PC-3 (cell line): Measurements from ENCODE around the gene NDUFA8. TPM values are rescaled to one million over a fixed set of nuclear protein-coding genes. Genes with fewer than 3 reads are reported as not detected.

Experiments used
- ATAC-seq: fragments of 200-7000 bp; cut with Tn5 transposase; 2 replicates; pipeline ENCODE4 v1.9.1; 2020; ENCODE audit warnings: mild to moderate bottlenecking, moderate library complexity
- BruUV-seq: library from RNA; stranded (reverse); fragments of 400-500 nt; replicated peaks from 2 replicates; lab custom pipeline; 2021; lab: Mats Ljungman, UMichigan
- CTCF ChIA-PET: fragments of 300-600 bp; sonication (Branson Sonifier 250); formaldehyde crosslinking; loops from one replicate; lab custom pipeline; 2022; ENCODE audit warnings: antibody characterized with exemption; lab: Charles Lee
- POLR2A ChIA-PET: fragments of 300-600 bp; sonication (Branson Sonifier 250); formaldehyde crosslinking; loops from one replicate; lab custom pipeline; 2022; ENCODE audit warnings: antibody characterized with exemption; ENCODE audit not compliant: unreplicated experiment; lab: Charles Lee
- DNase-seq: peaks from one replicate; pipeline ENCODE4 v3.0.0-alpha.2; 2015
- H2AFZ ChIP-seq: fragments of 300-600 bp; sonication (generic); 2 replicates; pipeline ENCODE4 v1.6.0; 2016; ENCODE audit warnings: antibody characterized with exemption, low read length
- H3F3A ChIP-seq: fragments of 300-600 bp; sonication (generic); one replicate; pipeline ENCODE4 v1.6.0; 2017; ENCODE audit warnings: antibody characterized with exemption, low read length, control low read depth, mild to moderate bottlenecking; ENCODE audit not compliant: unreplicated experiment
- H3K27ac ChIP-seq: fragments of 300-600 bp; sonication (generic); 2 replicates; pipeline ENCODE4 v1.5.1; 2016; ENCODE audit warnings: mild to moderate bottlenecking, low read length
- H3K27me3 ChIP-seq: fragments of 300-600 bp; sonication (generic); 2 replicates; pipeline ENCODE4 v1.6.1; 2016; ENCODE audit warnings: low read length, mixed read lengths
- H3K36me3 ChIP-seq: fragments of 300-600 bp; sonication (generic); 2 replicates; pipeline ENCODE4 v1.6.1; 2016; ENCODE audit warnings: low read depth, mixed run types, low read length, mixed read lengths
- H3K4me1 ChIP-seq: fragments of 300-600 bp; sonication (generic); 2 replicates; pipeline ENCODE4 v1.5.1; 2016; ENCODE audit warnings: low read length; ENCODE audit not compliant: insufficient read depth
- H3K4me2 ChIP-seq: fragments of 300-600 bp; sonication (generic); 2 replicates; pipeline ENCODE4 v1.6.0; 2016; ENCODE audit warnings: low read length
- H3K4me3 ChIP-seq: fragments of 300-600 bp; sonication (generic); 2 replicates; pipeline ENCODE4 v1.5.1; 2016; ENCODE audit warnings: mild to moderate bottlenecking, low read length, mixed read lengths
- H3K79me2 ChIP-seq: fragments of 300-600 bp; sonication (generic); 2 replicates; pipeline ENCODE4 v1.6.1; 2017; ENCODE audit warnings: low read length, mixed read lengths
- H3K9ac ChIP-seq: fragments of 300-600 bp; sonication (generic); 2 replicates; pipeline ENCODE4 v1.6.0; 2016; ENCODE audit warnings: mild to moderate bottlenecking, low read length
- H3K9me2 ChIP-seq: fragments of 300-600 bp; sonication (generic); replicated peaks from 2 replicates; pipeline ENCODE4 v1.6.1; 2016; ENCODE audit warnings: mixed run types, low read length, mixed read lengths
- H3K9me3 ChIP-seq: fragments of 300-600 bp; sonication (generic); 2 replicates; pipeline ENCODE4 v1.6.1; 2016; ENCODE audit warnings: low read length, mixed read lengths
- H4K20me1 ChIP-seq: fragments of 300-600 bp; sonication (generic); 2 replicates; pipeline ENCODE4 v1.6.1; 2016; ENCODE audit warnings: low read length, mixed read lengths
- EZH2 ChIP-seq: fragments of 300-600 bp; sonication (generic); IDR thresholded peaks from one replicate; pipeline ENCODE4 v1.6.1; 2017; ENCODE audit warnings: antibody characterized with exemption, mild to moderate bottlenecking, low read length; ENCODE audit not compliant: unreplicated experiment
- EZH2phosphoT487 ChIP-seq: fragments of 300-600 bp; sonication (generic); IDR thresholded peaks from 2 replicates; pipeline ENCODE4 v1.6.1; 2018; ENCODE audit warnings: mild to moderate bottlenecking, antibody characterized with exemption, low read length, borderline replicate concordance
- intact Hi-C: fragments of 100-400 bp; cut with micrococcal nuclease; formaldehyde crosslinking; loops from 2 replicates; pipeline ENCODE4 v1.9.0; 2023
- total RNA-seq: library from RNA; depleted of rRNA; stranded (reverse); fragments of >200 nt; gene quantifications from 2 replicates; pipeline ENCODE4 v1.2.3, GENCODE V29; 2014
- TF ChIP-seq, protein P1 (sequence below): fragments of 300-600 bp; sonication (generic); conservative IDR thresholded peaks from 2 replicates; pipeline ENCODE4 v1.5.1; 2017; ENCODE audit warnings: antibody characterized with exemption, low read depth, mild to moderate bottlenecking, low read length

NDUFA8 gene
- total RNA-seq, 1 experiment from 2014 or later, result 67.5 TPM

DNA sequence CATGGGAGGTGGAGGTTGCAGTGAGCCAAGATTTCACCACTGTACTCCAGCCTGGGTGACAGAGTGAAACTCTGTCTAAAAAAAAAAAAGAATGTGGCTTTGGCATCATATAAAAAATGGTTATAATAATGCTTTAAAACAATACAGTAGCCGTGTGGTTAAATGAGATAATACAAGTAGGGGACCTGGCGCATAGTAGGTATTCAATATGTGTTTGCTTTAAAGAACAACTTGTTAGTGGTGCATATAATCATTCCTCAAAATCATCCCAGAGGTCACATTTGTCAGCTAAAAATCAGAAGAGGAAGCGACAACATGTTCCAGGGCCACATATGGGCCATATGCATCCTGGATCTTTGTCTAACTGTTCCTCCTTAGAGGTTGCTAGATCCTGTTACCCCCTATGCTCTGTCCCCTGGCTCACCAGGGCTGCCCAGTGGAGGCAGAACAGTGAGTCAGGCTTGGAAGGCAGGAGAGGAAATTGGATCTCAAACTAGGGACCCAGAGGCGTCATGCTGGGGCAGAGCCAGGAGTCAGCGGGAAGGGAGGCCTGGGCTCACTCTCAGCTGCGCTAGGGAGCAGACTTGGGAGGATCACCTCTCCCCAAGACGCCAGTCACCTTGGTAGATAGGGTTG, 41.5 kb upstream of the NDUFA8 start:
- Histone ChIP-seq H3F3A (no peaks in the 10 kb centered on the region), H3K9ac (no peak overlapping the region), H3K79me2 (no peaks in the 10 kb centered on the region), H4K20me1 (no peaks in the 10 kb centered on the region), H3K27me3 (no peaks in the 10 kb centered on the region), H2AFZ (no peak overlapping the region), H3K9me2 (no peaks in the 10 kb centered on the region), H3K9me3 (no peaks in the 10 kb centered on the region), H3K4me3 (no peak overlapping the region), H3K36me3 (no peaks in the 10 kb centered on the region), H3K4me2 (no peak overlapping the region), H3K27ac (no peak overlapping the region), H3K4me1 (no peaks in the 10 kb centered on the region)
- no TSS peak for BruUV-seq
- TF ChIP-seq EZH2phosphoT487 (no peak), EZH2 (no peak)
- TF ChIP-seq, protein P1, sequence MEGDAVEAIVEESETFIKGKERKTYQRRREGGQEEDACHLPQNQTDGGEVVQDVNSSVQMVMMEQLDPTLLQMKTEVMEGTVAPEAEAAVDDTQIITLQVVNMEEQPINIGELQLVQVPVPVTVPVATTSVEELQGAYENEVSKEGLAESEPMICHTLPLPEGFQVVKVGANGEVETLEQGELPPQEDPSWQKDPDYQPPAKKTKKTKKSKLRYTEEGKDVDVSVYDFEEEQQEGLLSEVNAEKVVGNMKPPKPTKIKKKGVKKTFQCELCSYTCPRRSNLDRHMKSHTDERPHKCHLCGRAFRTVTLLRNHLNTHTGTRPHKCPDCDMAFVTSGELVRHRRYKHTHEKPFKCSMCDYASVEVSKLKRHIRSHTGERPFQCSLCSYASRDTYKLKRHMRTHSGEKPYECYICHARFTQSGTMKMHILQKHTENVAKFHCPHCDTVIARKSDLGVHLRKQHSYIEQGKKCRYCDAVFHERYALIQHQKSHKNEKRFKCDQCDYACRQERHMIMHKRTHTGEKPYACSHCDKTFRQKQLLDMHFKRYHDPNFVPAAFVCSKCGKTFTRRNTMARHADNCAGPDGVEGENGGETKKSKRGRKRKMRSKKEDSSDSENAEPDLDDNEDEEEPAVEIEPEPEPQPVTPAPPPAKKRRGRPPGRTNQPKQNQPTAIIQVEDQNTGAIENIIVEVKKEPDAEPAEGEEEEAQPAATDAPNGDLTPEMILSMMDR, result no peak
- DNase-seq (no peak), ATAC-seq (0 out of 2 replicates have a peak, but pooled peaks have one; percentile 22)
- intact Hi-C loops, result no loop called here
- ChIA-PET POLR2A (no interaction called here), CTCF (no interaction called here)

GRCh38 chr9:122197882-122198281, 38.3 kb upstream of the NDUFA8 start:
- no TSS peak for BruUV-seq

DNA sequence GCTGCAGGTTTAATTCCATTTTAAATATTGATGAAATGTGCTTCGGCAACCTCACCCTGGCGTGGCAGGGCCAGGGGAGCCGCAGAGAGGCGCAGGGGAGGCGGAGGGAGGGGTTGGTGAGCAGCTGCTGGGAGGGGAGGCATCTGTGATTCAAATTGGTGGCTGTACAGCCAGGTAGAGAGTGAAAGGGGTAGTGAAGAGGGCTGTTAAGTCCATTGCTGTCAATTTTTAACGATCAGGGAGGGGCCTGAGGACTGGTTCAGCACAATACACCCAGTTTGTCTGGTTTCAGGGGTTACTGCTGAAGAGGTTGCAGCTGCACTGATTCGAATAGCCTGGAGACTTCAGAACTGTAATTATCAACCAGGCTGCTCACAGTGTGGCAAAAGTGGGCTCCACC, 37.8 kb upstream of the NDUFA8 start:
- no TSS peak for BruUV-seq
- H3K4me1 ChIP-seq, result no peaks in the 10 kb centered on the region
- H3K9me2 ChIP-seq, result no peaks in the 10 kb centered on the region
- H3K9ac ChIP-seq, result no peak overlapping the region
- ATAC-seq, result no peak
- intact Hi-C loops, result no loop called here
- no peak for DNase-seq
- H3K27me3 ChIP-seq, result no peaks in the 10 kb centered on the region
- H3F3A ChIP-seq, result no peaks in the 10 kb centered on the region
- H4K20me1 ChIP-seq, result no peaks in the 10 kb centered on the region
- no peak for TF ChIP-seq EZH2
- TF ChIP-seq, protein P1, result no peak
- TF ChIP-seq EZH2phosphoT487, result no peak
- H3K4me2 ChIP-seq, result no peak overlapping the region
- no peaks in the 10 kb centered on the region for H3K79me2 ChIP-seq
- CTCF ChIA-PET, result no interaction called here
- POLR2A ChIA-PET, result no interaction called here
- no peak overlapping the region for H3K27ac ChIP-seq
- H3K36me3 ChIP-seq, result no peaks in the 10 kb centered on the region
- H2AFZ ChIP-seq, result no peak overlapping the region
- H3K4me3 ChIP-seq, result no peak overlapping the region
- no peaks in the 10 kb centered on the region for H3K9me3 ChIP-seq

More at GRCh38 chr9:122197882-122198281, 38.3 kb upstream of the NDUFA8 start:
- no peak overlapping the region for H3K4me2 ChIP-seq
- no peaks in the 10 kb centered on the region for H3K9me2 ChIP-seq
- no peak overlapping the region for H3K4me3 ChIP-seq
- H3K27ac ChIP-seq, result no peak overlapping the region
- ChIA-PET CTCF (no interaction called here), POLR2A (no interaction called here)
- H3K9ac ChIP-seq, result no peak overlapping the region
- H2AFZ ChIP-seq, result no peak overlapping the region
- H3K4me1 ChIP-seq, result no peaks in the 10 kb centered on the region
- no peak for DNase-seq
- intact Hi-C loops, result no loop called here
- no peak for ATAC-seq
- no peaks in the 10 kb centered on the region for H4K20me1 ChIP-seq
- H3K9me3 ChIP-seq, result no peaks in the 10 kb centered on the region
- H3K27me3 ChIP-seq, result no peaks in the 10 kb centered on the region
- H3K79me2 ChIP-seq, result no peaks in the 10 kb centered on the region
- H3F3A ChIP-seq, result no peaks in the 10 kb centered on the region
- no peaks in the 10 kb centered on the region for H3K36me3 ChIP-seq
- no peak for TF ChIP-seq EZH2
- TF ChIP-seq, protein P1, result no peak
- no peak for TF ChIP-seq EZH2phosphoT487
